Sigmoid colon (tissue), 3 donors: Measurements from ENCODE around the gene XPNPEP2.

Source experiments
- POLR2A ChIP-seq, 2 donors: fragments of 450-650 bp; IDR thresholded peaks; one replicate each; pipeline ENCODE4 v1.6.1; 2016; ENCODE audit warnings: antibody characterized with exemption in 2 of 2, mild to moderate bottlenecking in 2 of 2, moderate library complexity in 2 of 2
- TF ChIP-seq, protein P1 (sequence below), 4 experiments: fragments of 450-650 bp in 3 of 4; fragments of 200-600 bp in 1 of 4; IDR thresholded peaks; one replicate each; pipeline ENCODE4 v1.5.1; 2016 to 2019; ENCODE audit warnings: antibody characterized with exemption in 4 of 4, mild to moderate bottlenecking in 3 of 4, moderate library complexity in 2 of 4

DNA sequence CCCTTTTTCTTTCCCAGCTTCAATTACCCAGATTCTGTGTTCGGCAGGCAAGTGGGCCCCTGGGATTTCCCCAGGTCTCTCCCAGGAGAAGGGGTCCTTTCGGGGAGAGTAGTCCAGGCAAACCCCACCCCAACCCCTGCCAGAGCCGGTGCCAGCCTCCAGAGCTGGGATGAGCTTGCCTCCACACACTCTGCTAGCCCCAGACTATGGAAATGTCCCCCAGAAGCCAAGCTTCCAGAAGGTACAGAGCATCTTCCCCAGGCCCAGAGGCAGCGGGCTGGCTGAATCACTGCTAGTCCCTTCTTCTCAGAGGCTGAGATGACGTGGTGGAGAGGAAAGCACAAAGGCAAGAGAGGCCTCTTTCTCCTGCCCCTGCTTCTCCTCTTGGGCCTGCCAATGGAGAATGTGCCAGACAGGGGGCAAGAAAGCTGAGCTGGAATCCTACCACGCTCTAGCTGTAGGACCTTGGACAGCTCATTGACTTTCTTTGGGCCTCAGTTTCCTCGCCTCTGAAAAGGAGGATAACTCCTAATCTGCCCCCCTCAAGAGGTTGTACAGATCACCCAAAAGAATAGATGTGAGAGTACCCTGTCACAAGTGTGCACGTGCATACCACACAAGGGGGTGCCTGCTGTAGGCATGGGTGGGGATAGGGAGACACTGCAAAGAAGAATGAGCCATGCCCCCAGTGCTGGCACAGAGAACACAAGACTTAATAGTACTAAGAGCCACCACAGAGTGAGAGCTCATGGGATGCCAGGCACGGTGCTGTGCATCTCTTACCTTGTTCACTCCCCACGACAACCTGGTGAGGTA is 43.1 kb downstream of the XPNPEP2 start:
- TF ChIP-seq POLR2A (IDR thresholded peaks at IDR 0.05): no peak
- TF ChIP-seq, protein P1, sequence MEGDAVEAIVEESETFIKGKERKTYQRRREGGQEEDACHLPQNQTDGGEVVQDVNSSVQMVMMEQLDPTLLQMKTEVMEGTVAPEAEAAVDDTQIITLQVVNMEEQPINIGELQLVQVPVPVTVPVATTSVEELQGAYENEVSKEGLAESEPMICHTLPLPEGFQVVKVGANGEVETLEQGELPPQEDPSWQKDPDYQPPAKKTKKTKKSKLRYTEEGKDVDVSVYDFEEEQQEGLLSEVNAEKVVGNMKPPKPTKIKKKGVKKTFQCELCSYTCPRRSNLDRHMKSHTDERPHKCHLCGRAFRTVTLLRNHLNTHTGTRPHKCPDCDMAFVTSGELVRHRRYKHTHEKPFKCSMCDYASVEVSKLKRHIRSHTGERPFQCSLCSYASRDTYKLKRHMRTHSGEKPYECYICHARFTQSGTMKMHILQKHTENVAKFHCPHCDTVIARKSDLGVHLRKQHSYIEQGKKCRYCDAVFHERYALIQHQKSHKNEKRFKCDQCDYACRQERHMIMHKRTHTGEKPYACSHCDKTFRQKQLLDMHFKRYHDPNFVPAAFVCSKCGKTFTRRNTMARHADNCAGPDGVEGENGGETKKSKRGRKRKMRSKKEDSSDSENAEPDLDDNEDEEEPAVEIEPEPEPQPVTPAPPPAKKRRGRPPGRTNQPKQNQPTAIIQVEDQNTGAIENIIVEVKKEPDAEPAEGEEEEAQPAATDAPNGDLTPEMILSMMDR (IDR thresholded peaks at IDR 0.05): no peak
